ENCODE results near the gene ZNF221. TPM values are rescaled to one million over a fixed set of nuclear protein-coding genes. Genes with fewer than 3 reads are reported as not detected.

ZNF221 gene
- total and polyA plus RNA-seq, 2 experiments from 2014 or later: 1.5 to 9.2 TPM

- TF ChIP-seq NANOG (IDR thresholded peaks at IDR 0.05; ENCODE audit: borderline replicate concordance) (no peak), STAT1 (IDR thresholded peaks at IDR 0.05; ENCODE audit: unreplicated experiment) (no peak), CREB1 (CRISPR knock-in tag; IDR thresholded peaks at IDR 0.05; ENCODE audit: low read depth) (no peak), ZNF331 (CRISPR knock-in tag; IDR thresholded peaks at IDR 0.05; ENCODE audit: low read depth) (no peak), CTCF (conservative IDR thresholded peaks at IDR 0.05; ENCODE audit: low read depth in 2 of 2) (no peak), ZNF114 (CRISPR knock-in tag; IDR thresholded peaks at IDR 0.05) (no peak)
- TF ChIP-seq, protein P1, sequence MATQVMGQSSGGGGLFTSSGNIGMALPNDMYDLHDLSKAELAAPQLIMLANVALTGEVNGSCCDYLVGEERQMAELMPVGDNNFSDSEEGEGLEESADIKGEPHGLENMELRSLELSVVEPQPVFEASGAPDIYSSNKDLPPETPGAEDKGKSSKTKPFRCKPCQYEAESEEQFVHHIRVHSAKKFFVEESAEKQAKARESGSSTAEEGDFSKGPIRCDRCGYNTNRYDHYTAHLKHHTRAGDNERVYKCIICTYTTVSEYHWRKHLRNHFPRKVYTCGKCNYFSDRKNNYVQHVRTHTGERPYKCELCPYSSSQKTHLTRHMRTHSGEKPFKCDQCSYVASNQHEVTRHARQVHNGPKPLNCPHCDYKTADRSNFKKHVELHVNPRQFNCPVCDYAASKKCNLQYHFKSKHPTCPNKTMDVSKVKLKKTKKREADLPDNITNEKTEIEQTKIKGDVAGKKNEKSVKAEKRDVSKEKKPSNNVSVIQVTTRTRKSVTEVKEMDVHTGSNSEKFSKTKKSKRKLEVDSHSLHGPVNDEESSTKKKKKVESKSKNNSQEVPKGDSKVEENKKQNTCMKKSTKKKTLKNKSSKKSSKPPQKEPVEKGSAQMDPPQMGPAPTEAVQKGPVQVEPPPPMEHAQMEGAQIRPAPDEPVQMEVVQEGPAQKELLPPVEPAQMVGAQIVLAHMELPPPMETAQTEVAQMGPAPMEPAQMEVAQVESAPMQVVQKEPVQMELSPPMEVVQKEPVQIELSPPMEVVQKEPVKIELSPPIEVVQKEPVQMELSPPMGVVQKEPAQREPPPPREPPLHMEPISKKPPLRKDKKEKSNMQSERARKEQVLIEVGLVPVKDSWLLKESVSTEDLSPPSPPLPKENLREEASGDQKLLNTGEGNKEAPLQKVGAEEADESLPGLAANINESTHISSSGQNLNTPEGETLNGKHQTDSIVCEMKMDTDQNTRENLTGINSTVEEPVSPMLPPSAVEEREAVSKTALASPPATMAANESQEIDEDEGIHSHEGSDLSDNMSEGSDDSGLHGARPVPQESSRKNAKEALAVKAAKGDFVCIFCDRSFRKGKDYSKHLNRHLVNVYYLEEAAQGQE (IDR thresholded peaks at IDR 0.05; ENCODE audit: unreplicated experiment): no peak
Observed at GRCh38 chr19:43914051-43914450, 37.0 kb upstream of the ZNF221 start (continued).

DNA sequence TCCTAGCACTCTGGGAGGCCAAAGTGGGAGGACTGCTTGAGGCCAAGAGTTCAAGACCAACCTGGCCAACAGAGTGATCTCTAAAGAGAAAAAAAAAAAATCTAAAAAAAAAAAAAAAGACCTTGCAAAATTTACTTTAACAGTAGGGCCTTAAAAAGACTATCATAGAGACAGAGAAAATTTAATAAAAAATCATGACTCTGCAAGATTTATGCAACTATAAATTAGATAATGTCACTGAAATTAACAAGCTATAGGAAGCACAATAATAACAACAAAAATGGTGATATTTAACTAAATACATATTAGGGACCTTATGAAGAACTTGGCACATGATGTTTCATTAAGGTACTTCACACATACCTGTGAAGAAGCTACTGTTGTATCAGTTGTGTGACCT lies 27.2 kb upstream of the ZNF221 start:
- H3K9me2 ChIP-seq (ENCODE audit: insufficient read depth): no peaks in the 10 kb centered on the region
- H2AFZ ChIP-seq: no peak overlapping the region
- H3K4me1 ChIP-seq (ENCODE audit: insufficient read depth): no peaks in the 10 kb centered on the region
- peaks cover 88% of the 10 kb centered on the region for H3K36me3 Mint-ChIP-seq (ENCODE audit: low read depth)
- H3K4me2 ChIP-seq: no peak overlapping the region
- no peak overlapping the region for H3K4me3 ChIP-seq
- no peaks in the 10 kb centered on the region for H3K27me3 Mint-ChIP-seq (ENCODE audit: insufficient read depth, low read depth, poor library complexity)
- no peak overlapping the region for H3K4me3 Mint-ChIP-seq
- H3K4me1 Mint-ChIP-seq: no peaks in the 10 kb centered on the region
- ATAC-seq (no peak), DNase-seq (ENCODE audit: low spot score) (no peak)
- peaks cover 50% of the 10 kb centered on the region for H3K36me3 ChIP-seq (ENCODE audit: insufficient read depth)
- H3K79me2 ChIP-seq (replicated peaks; ENCODE audit: insufficient read depth): no peaks in the 10 kb centered on the region
- H3K9me3 Mint-ChIP-seq: no peaks in the 10 kb centered on the region
- no peak overlapping the region for H3K27ac ChIP-seq (ENCODE audit: low read depth)
- no peaks in the 10 kb centered on the region for H3K27me3 ChIP-seq (ENCODE audit: insufficient read depth)
- no peaks in the 10 kb centered on the region for H3F3A ChIP-seq (replicated peaks; ENCODE audit: low read depth)
- peaks cover 5% of the 10 kb centered on the region; the same call in 1 of the 2 replicates for H4K20me1 ChIP-seq (replicated peaks; ENCODE audit: insufficient read depth)
- no peak overlapping the region for H3K27ac Mint-ChIP-seq
- TF ChIP-seq CREB1 (CRISPR knock-in tag; IDR thresholded peaks at IDR 0.05; ENCODE audit: low read depth): no peak
- no peak for TF ChIP-seq EZH2phosphoT487 (IDR thresholded peaks at IDR 0.05; ENCODE audit: unreplicated experiment)
- TF ChIP-seq, protein P1 (IDR thresholded peaks at IDR 0.05; ENCODE audit: unreplicated experiment): no peak
- no peak for TF ChIP-seq ZNF331 (CRISPR knock-in tag; IDR thresholded peaks at IDR 0.05; ENCODE audit: low read depth)
- TF ChIP-seq POLR2AphosphoS5 (IDR thresholded peaks at IDR 0.05; ENCODE audit: low read depth): no peak

Data from GM23338 (cell line).